Adipose tissue (tissue), 3 donors: ENCODE measurements around the gene CHCHD1. TPM values are rescaled to one million over a fixed set of nuclear protein-coding genes. Genes with fewer than 3 reads are reported as not detected.

ENCODE experiments used
- H3K27ac ChIP-seq: one replicate; pipeline ENCODE4 v1.5.1; 2013; ENCODE audit warnings: low read depth, low read length
- WGBS, 3 donors: extraction: QIAGEN DNeasy Blood & Tissue Kit; methylation state at CpG; one replicate each; pipeline ENCODE4 v1.1.7; 2013; 5-methylcytosine and 5-hydroxymethylcytosine counted together
- polyA plus RNA-seq, 3 donors: library from polyadenylated mRNA; stranded (reverse); fragments of 200-250 nt; gene quantifications; one replicate each; pipeline ENCODE4 v1.2.3, GENCODE V29; 2013
- donor health status: healthy with polysubstance abuse.
- donor health status: Bipolar disorder and iron deficiency.
- donor health status: healthy.

CHCHD1 gene
- polyA plus RNA-seq, 3 donors: 24.0 to 53.3 (median 47.1) TPM

- no peak overlapping the region for H3K27ac ChIP-seq
These were observed 21.9 kb downstream of the CHCHD1 start for GRCh38 chr10:73803680-73804286.

GRCh38 chr10:73806176-73806950 is 24.5 kb downstream of the CHCHD1 start:
- WGBS, 3 donors: 92 to 93% (median 93%) methylated on average over 14 of the region's 14 CpGs
- no peak overlapping the region for H3K27ac ChIP-seq

GRCh38 chr10:73807471-73807870 is 25.6 kb downstream of the CHCHD1 start:
- H3K27ac ChIP-seq: no peak overlapping the region
- WGBS, 3 donors: 94 to 98% (median 96%) methylated on average over 14 of the region's 14 CpGs

GRCh38 chr10:73808021-73808815 is 26.4 kb downstream of the CHCHD1 start:
- 89 to 95% (median 90%) methylated on average over 16 of the region's 16 CpGs for WGBS, 3 donors
- H3K27ac ChIP-seq: no peak overlapping the region

GRCh38 chr10:73809061-73809818 is 27.4 kb downstream of the CHCHD1 start:
- no peak overlapping the region for H3K27ac ChIP-seq
- WGBS, 3 donors: 41 to 74% (median 62%) methylated on average over 5 of the region's 5 CpGs

GRCh38 chr10:73810358-73810734 is 28.5 kb downstream of the CHCHD1 start:
- no peak overlapping the region for H3K27ac ChIP-seq
- 58 to 78% (median 63%) methylated on average over 7 of the region's 7 CpGs for WGBS, 3 donors

GRCh38 chr10:73810735-73811465 is 29.1 kb downstream of the CHCHD1 start:
- H3K27ac ChIP-seq: peak overlapping the region; percentile 83
- 1% methylated on average over 40 to 63 of the region's 63 CpGs for WGBS, 3 donors

- 89 to 96% (median 95%) methylated on average over 4 of the region's 4 CpGs for WGBS, 3 donors
- no peak overlapping the region for H3K27ac ChIP-seq
These were observed 30.8 kb downstream of the CHCHD1 start for GRCh38 chr10:73812657-73813056.

- 82 to 88% (median 84%) methylated on average over 7 of the region's 7 CpGs for WGBS, 3 donors
- H3K27ac ChIP-seq: no peak overlapping the region
These were observed 31.5 kb downstream of the CHCHD1 start for GRCh38 chr10:73813333-73813732.

- WGBS, 3 donors: 88 to 90% (median 88%) methylated on average over 13 of the region's 13 CpGs
- H3K27ac ChIP-seq: no peak overlapping the region
These were observed 32.5 kb downstream of the CHCHD1 start for GRCh38 chr10:73814276-73814895.

- no peak overlapping the region for H3K27ac ChIP-seq
- WGBS, 3 donors: 80 to 88% (median 85%) methylated on average over 22 of the region's 22 CpGs
These were observed 33.3 kb downstream of the CHCHD1 start for GRCh38 chr10:73814896-73815718.

GRCh38 chr10:73815719-73816030 is 33.8 kb downstream of the CHCHD1 start:
- no peak overlapping the region for H3K27ac ChIP-seq

- WGBS, 3 donors: 81 to 92% (median 88%) methylated on average over 10 of the region's 10 CpGs
- no peak overlapping the region for H3K27ac ChIP-seq
These were observed 35.3 kb downstream of the CHCHD1 start for GRCh38 chr10:73816917-73817729.

GRCh38 chr10:73817826-73818225 is 36.0 kb downstream of the CHCHD1 start:
- 89 to 95% (median 91%) methylated on average over 5 of the region's 5 CpGs for WGBS, 3 donors

GRCh38 chr10:73818402-73818801 is 36.6 kb downstream of the CHCHD1 start:
- H3K27ac ChIP-seq: no peak overlapping the region
- WGBS, 3 donors: 64 to 90% (median 75%) methylated on average over 10 of the region's 10 CpGs

More at GRCh38 chr10:73817826-73818225, 36.0 kb downstream of the CHCHD1 start:
- no peak overlapping the region for H3K27ac ChIP-seq

GRCh38 chr10:73819081-73819480 is 37.2 kb downstream of the CHCHD1 start:
- no peak overlapping the region for H3K27ac ChIP-seq
- 37 to 61% (median 51%) methylated on average over 5 of the region's 5 CpGs for WGBS, 3 donors
